IPS DF 4.7 (cell line): ENCODE results near the gene GGT6.

Experiments used
- DNase-seq: peaks from one replicate; pipeline ENCODE4 v3.0.0-alpha.2; 2013; ENCODE audit warnings: low spot score; ENCODE audit errors: extremely low read depth

The GGT6 gene

DNA sequence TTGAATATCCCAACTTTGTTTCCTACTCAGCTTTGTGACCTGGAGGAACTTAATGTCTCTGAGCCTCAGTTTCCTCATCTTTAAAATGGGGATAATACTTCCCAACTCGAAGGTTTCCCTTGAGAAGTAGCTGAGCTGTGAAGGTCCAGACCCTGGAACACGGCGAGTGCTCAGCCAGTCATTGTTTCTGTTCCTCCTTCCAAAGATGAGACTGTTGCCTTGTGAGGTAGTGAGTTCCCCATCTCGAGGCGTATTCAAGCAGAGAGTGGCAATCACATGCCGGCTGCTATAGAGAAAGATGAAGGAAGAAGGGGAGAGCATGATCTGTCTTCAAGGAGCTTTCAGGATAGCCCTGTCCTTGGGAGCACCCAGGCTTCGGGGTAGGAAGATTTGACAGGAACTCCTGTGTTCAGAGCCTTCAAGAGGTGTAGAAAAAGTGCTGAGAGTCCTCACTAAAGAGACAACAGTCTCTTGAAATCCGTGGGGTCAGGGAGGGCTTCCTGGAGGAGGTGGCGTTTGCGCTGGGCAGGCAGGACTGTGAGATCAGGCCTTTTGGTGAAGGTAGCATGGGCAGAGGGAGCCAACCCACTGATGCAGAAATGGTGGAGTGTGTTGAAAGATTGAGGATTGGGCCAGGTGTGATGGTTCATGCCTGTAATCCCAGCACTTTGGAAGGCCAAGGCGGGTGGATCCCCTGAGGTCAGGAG, 34.5 kb downstream of the GGT6 start:
- no peak for DNase-seq

DNA sequence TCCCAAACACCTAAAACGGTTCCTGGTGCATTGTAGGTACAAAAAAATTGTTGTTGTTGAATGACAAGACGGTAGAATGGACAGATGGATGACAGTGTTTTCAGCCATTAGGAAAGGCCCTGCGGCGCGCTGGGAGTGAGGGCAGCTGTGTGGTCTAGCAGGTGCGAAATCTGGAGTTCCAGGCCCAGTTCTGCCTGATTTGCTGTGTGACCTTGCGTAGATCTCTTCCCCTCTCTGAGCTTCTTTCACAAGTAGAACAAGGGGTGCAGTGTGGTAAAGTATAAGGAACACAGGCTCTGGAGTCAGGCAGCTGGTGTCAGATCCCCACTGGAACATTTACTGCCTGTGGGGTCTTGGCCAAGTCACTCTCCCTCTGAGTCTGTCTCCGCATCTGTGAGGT, 36.4 kb downstream of the GGT6 start:
- no peak for DNase-seq

DNA sequence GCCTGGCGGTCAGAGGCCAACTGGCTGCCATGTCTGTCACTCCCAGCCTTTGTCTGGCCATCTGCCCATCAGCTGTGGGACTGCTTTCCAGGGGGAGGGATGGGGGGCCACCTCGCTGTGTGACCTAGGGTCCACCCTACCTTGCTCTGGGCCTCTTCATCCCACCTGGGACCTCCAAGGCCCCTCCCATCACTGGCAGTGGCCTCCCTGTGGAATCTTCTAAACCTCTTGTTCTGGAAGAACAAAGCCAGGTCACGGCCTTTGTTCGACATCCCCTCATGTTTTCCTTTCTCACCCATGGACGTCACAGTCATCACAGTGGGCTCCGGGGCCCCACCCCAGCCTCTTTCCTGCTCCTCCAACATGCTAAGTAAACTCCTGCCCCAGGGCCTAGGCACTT, 37.7 kb downstream of the GGT6 start:
- DNase-seq = no peak

DNA sequence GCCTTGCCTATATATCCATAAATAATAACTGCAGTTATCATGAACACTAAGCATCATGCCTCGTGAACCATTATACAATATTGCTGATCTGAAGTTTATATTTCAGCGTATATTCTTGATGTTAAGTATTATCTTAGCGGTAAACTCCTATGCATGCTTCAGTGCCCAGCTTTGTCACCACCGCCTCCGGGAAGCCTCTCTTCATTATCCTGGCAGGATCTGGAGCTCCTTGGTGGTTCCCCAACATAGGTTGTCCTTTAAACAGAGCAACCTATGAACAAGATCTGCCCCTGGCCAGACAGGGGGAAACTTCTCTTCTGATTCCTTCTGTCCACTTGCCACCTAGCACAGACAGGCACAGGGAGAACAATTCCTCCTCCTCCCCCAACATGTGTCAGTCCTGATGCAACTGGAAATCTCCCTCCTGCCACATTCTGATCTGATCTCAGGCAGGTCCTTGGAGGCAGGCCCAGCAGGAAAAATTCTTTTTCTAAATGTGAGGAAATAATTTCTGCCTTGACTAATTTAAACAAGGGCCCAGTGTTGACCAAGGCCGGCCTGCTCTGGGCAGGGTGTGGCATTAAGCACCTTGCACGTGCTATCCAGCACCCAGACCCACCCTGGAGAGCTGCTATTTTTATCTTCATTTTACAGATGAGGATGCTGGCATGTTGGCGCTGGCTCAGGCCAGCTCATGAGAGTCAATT, 39.3 kb downstream of the GGT6 start:
- no peak for DNase-seq

DNA sequence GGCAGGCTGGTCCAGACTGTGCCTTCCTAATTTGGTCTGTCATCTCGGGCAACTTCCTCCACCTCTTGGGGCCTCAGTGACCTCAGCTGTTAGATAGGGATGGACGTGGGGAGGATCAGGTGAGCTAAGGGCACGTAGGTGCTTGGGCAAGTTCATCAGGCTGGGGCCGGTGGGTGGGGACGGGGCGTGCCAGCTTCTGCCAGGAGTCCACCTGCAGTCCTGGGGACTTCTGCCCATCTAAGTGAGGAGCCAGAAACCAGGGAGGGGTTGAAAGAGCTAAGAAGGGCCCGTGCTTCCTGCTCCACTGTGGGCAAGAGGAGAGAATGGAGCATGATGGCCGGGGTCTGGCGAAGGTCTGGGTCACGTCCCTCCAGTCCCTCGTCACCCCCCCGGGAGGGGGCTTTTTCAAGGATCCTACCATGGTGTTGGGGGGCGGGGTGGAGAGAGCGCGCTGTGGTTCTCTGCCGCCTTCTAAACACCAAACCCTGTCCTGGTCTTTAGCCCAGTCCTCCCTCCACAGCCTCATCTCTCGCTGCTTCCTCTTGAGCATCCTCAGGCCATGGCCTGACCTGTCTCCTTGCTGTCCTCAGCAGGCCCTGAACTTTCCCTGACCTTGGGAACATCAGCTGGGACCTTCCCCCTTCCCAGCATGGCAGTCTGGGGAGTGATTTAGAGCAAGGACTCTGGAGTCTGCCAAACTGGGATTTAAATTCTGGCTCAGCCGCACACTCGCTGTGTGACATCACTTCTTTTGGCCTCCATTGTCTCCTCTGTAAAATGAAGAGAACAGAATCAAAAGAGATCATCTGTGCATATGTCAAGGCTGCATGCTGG, 40.1 kb downstream of the GGT6 start:
- DNase-seq = no peak

DNA sequence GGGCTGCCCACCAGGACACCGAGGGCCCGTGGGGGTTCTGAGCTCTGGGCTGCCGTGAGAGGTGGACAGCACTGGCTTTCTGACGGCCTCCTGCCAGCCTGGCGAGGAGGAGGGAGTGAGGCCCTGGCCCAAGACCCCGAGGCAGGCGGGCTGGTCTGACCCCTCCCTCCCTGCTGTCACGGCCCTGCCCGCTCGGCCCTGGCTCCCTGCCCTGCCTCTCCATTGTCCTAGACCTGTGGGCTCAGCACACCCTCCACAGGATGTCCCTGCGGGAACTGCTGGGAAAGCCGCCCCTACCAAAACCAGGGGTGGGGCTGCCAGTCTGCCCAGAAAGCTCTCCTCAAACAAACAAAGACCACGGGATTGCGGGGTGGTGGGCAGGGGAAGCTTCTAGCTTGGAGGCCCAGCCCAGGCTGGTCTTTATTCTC, 41.0 kb downstream of the GGT6 start:
- no peak for DNase-seq

DNA sequence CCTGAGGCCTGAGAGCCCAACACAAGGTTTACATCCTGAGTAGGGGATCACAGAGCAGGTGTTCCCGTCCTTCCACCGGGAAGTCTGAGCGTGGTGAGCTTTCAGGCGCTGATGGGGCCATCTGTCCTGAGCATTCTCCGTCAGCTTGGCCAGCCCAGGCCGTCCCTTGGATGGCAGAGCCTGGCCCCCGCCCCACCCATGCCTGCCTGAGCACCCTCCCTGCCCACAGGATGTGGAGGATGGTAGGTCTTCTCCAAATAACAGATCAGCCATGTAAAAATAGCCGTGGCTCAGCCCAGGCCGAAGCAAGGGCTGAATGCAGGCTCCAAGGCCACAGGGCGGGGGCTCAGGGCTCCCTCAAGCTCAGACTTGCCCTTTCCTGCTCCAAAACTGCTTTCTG, 41.5 kb downstream of the GGT6 start:
- no peak for DNase-seq

DNA sequence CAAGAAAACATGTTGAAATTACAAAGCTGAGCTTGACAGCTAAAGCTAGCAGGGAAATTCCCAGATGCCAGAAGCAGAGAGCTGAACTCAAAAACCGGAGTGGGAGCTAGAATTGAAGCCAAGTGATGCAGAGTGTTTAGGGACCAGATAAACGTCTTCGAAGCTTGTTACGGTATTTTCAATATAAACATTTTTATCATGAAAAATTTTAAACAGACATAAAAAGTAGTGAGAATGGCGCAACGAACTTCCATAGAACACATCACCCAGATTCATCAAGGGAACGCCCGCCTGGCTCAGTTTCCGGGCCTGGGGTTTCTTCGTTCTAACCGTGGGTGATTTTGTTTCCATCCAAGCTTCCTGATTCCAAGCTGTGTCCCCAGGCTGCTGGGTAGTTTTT, 43.6 kb downstream of the GGT6 start:
- no peak for DNase-seq

DNA sequence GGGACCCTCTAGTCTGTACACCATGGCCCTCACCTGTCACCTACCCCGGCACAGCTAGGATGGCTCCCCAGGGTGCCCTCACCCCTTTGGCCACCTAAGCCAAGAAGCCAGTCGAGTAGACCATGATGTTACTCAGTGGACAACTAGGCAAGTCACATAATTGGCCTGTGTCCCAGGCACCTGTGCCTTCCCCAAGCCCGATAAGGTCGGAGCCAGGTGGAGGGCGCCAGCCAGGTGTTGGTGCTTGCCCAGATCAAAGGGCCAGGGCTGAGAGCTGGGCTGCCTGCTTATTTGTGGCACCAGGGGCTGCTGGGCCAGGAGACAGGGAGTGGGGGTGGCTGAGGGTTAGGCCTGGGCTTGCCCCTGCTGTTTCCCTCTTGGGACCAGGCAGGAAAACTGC, 44.9 kb downstream of the GGT6 start:
- no peak for DNase-seq

DNA sequence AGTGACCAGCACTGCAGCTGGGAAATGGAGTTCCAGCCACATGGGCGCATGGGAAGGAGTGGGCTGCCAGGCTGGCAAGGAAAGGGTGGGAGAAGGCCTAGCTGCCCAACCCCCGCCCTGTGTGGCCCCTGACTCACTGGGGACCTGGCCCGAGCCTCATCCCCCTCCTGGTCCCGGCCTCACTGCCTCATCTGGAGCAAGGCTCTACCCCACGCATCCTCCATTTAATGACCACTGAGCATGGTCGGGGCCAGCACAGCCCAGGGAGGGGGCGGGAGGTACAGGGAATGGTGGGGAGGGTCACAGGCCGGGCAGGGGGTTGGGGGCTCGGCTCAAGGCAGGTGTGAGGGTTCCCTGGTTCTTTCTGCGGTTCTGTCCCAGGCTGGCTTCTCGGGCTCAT, 45.6 kb downstream of the GGT6 start:
- DNase-seq = no peak

DNA sequence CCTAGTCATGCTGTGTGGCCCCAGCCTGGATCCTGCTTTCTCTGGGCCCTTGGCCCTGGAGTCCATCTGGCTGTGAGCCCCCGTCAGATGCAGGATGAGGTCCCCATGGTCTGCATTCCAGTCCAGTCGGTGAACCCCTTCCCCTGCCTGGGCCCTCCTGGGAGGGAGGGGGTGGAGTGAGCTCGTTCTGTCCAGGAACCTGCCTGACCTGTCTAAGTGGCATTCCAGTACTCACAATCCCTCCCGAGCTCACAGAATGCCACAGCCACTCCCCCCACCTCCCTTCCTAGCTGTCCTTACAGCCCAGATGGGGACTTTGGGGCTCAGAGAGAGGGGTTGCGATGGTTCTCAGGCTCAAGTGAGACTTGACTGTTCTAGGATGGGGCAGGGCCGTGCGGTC, 46.2 kb downstream of the GGT6 start:
- DNase-seq = no peak

DNA sequence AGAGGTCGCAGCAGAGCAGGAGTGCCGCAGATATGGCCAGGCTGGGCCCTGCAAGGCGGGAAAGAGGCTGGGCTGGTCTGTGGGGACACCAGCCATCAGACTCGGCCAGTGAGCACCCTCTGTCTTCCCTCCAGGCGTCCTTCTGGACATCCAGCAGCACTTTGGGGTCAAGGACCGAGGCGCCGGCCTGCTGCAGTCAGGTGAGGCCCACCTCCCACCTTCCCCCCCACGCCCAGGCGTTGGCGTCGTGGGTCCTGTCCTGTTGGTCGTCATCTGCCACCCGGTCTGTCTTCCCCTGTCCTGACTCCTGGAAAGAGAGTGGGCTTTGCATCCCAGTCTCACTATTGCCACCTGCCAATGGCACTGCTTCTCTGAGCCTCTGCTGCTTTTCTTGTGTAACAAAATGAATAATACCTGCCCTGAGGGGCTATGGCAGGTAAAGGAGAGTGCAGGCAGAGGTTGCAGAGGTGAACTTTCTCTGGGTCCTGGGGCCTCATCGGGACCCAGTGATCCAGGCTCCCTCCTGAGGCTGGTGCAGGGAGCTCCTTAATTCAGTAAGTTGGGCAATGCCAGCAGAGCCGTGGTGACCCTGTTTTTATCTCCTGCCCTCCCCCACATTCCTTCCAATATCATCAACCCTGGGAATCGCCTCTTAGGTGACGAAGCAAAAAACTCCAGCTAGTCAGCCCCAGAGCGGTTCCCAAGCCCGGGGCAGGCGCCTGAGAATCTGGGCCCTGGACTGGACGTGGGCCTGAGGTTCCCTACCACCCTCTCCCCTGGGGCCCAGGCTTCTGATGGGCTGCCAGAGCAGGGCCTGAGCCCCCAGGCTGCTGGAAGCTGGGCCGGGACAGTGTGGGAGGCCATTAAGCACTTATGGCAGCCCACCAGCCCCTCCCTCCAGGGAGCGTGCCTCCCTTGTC, 47.0 kb downstream of the GGT6 start:
- DNase-seq = no peak

DNA sequence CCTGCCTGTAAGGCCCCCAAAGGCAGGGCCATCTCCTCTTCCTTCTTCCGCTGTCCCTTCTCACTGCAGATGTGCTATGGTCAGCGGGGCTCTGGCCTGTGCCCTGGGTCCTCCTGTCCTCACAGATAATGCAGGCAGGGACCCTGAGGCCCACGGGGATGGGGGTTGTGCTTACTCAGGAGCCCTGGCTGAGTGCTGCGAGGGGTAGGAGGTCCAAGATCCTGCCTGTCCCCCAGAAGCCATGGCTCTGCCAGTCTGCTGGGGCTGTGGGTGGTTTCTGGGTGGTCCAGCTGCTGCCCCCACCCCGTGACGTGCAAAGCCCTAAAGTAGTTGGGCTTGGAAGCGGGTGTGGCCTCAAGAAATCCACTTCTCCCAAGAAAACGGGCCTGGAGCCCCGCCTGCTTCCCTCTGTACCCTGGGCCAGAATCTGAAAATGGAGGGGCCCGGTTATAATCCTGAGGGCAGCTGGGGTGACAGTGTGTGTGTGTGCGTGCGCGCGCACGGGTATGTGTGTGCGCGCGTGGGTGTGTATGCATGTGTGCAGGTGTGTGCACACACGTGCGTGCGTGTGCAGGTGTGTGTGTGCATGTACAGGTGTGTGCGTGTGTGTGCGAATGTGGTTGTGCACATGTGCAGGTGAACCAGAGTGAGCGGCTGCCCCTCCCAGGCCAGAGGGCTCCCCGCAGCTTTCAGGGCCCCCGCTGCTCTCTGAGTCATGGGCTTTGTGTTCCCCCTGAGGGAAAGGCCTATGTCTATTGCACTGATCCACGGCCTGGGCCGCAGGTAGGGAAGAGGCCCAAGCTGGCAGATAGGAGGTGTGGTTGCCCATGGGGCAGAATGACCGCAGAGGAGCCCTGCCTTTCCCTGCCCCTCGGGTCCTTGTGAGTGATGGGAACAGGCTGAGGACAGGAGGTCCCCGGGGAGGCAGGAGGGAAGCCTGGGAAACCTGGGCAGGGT, 47.9 kb downstream of the GGT6 start:
- no peak for DNase-seq

DNA sequence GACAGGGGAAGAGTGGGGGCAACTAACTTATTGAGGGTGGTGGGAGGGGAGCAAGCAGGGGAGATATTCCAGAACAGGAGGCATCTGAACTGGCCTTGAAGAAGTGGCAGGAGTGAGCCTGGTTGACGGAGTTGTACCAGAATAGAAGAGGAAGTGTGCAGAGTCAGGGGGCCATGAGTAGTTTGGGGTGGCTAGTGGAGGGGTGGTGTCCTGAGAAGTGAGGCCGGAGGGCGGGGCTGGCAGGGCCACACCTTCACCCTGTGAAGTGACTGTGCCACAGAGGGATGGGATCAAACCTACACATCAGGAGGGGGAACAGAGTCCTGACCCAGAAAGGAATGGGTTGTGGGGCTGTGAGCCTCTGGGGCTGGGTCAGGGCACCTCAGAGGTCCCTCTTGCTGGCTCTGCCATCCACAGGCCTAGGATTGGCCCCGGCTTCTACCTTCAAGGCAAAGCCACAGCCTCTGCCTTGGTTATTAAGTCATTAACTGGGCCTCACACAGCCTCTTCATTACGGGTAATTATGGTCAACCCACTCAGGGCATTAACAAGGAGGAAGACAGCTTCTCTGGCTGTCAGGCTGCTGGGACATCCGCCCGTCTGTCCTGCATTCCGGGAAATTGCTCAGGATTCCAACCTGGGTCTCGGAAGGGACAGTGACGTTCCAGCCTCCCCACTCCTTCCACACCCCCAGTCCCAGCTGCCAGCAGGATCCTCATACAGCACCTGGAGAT, 49.0 kb downstream of the GGT6 start:
- no peak for DNase-seq

DNA sequence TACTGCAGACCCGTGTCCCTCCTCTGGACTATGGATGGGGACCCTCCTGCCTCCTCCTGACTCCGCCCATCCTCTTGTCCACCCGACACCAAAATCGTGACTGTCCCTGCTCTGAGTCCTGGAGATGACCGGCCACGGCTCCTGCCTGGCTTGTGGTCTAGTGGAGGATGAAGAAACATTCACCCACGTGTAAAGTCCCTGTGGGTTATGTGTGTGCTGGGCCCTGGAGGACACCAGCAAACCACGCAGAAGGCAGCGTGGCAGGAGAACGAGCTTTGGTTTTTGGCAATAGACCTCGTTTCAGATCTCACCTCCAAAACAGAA, 49.8 kb downstream of the GGT6 start:
- DNase-seq = no peak

DNA sequence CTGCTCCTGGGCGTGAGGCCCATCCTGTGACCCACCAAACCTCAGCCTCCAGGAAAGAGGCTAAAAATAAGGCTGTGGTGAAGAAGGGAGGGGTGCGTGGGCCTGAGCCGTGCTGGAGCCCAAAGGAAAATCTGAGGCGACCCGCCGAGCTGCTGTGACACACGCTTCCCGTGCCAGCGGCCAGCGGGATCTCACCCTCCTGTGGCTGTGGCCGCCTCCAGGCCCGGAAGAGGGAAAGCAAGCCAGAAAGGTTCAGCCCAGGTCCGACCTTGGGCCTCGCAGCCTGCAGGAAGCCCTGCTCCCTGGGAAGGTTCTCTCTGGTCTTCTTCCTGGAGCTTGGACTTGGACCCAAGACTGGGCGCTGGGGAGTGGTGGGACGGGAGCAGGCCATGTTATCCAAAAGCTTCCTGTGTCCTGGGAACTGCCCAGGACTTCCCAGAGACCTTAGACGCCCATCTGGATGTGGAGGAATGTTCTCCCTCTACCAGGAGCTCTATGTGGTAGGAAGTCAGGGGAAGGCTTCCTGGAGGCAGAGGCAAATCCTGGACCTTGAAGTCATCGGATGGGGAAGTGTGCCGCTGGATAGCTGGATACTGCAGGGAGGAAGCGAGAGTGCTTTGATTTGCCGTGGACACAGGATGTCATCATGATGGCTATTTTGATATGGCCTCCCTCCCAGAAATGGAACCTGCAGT, 50.3 kb downstream of the GGT6 start:
- no peak for DNase-seq

DNA sequence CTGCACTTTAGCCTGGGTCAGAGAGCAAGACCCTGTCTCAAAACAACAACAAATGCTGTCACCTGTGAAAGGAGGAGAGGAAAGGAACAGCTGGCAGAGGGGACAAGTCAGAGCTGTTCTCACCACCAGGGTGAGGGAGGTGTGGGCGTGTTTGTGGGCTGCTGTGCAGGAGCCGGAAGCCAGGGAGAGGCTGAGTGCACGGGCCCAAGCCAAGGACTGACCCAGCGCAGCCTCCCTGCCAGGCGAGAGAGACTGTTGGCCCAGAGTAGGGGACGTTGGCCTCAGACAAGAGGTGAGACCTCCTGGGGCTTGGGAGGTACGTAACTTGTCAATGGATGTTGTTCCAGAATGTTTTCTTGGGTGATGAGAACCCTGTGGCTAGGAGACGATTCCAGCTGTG, 51.0 kb downstream of the GGT6 start:
- no peak for DNase-seq

DNA sequence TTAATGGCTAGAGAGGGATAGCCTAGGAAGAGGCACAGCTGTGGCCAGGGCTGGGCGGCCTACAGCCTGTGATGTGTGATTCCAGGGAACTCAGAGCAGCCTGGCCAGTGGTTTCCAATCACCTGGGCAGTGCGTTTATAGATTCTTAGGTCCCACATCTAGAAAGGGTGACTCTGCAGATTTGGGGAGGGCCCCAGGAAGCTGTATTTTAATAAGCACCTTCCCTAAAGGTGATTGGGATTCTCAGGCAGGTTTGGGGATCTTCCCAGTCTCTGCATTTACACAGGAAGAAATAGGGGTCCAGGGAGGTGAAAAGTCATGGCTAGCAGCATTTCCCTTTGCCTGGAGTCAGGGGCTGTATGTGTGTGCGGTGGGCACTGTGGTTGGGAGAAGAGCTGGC, 52.2 kb downstream of the GGT6 start:
- no peak for DNase-seq
